ENCODE data around the gene TAF6.
A peak's percentile ranks its signal among the peaks of the same experiment; 100 is the strongest.

GRCh38 chr7:100148559-100149328, 29.6 kb upstream of the TAF6 start, which contains the start of gene LAMTOR4:
- TF ChIP-seq CTCF (IDR thresholded peaks at IDR 0.05) (no peak), POLR2A (IDR thresholded peaks at IDR 0.05) (peak; percentile 60)
